DOHH2 (cell line): Measurements from ENCODE around the gene COG6.
A peak's percentile ranks its signal among the peaks of the same experiment; 100 is the strongest.

Experiments used
- H3F3A ChIP-seq: fragments of 200-600 bp; sonication (generic), shearing (Covaris generic); 2 replicates; pipeline ENCODE4 v1.6.0; 2016; ENCODE audit warnings: antibody characterized with exemption, mild to moderate bottlenecking; ENCODE audit not compliant: control insufficient read depth, insufficient read depth
- H3K27ac ChIP-seq: fragments of 200-600 bp; sonication (generic); 2 replicates; pipeline ENCODE4 v1.5.1; 2014; ENCODE audit warnings: low read depth, mild to moderate bottlenecking, low read length, moderate library complexity
- H3K27me3 ChIP-seq: fragments of 200-600 bp; sonication (generic); 2 replicates; pipeline ENCODE4 v1.6.1; 2014; ENCODE audit warnings: mild to moderate bottlenecking, low read length, mixed read lengths; ENCODE audit not compliant: control insufficient read depth
- H3K36me3 ChIP-seq: fragments of 200-600 bp; sonication (generic); 2 replicates; pipeline ENCODE4 v1.6.1; 2014; ENCODE audit warnings: mild to moderate bottlenecking, low read length, moderate library complexity, mixed read lengths; ENCODE audit not compliant: control insufficient read depth
- H3K4me1 ChIP-seq: fragments of 200-600 bp; sonication (generic); 2 replicates; pipeline ENCODE4 v1.6.1; 2014; ENCODE audit warnings: mild to moderate bottlenecking, low read length, mixed read lengths; ENCODE audit not compliant: control insufficient read depth
- H3K4me2 ChIP-seq: fragments of 200-600 bp; sonication (generic); 2 replicates; pipeline ENCODE4 v1.6.0; 2014; ENCODE audit warnings: mild to moderate bottlenecking, low read length, moderate library complexity
- H3K4me3 ChIP-seq: fragments of 200-600 bp; sonication (generic); 2 replicates; pipeline ENCODE4 v1.5.1; 2014; ENCODE audit warnings: mild to moderate bottlenecking, low read length, mixed read lengths
- H3K79me2 ChIP-seq: fragments of 200-600 bp; sonication (generic); 2 replicates; pipeline ENCODE4 v1.6.1; 2014; ENCODE audit warnings: mild to moderate bottlenecking, low read length, mixed read lengths; ENCODE audit not compliant: control insufficient read depth
- H3K9me2 ChIP-seq: fragments of 200-600 bp; sonication (generic); replicated peaks from 2 replicates; pipeline ENCODE4 v1.6.1; 2014; ENCODE audit warnings: mild to moderate bottlenecking, low read length, mixed read lengths; ENCODE audit not compliant: control insufficient read depth
- H3K9me3 ChIP-seq: fragments of 200-600 bp; sonication (generic); 2 replicates; pipeline ENCODE4 v1.6.1; 2014; ENCODE audit warnings: antibody characterized with exemption, low read length, mixed read lengths; ENCODE audit not compliant: control insufficient read depth, insufficient read depth
- H4K20me1 ChIP-seq: fragments of 200-600 bp; sonication (generic); 2 replicates; pipeline ENCODE4 v1.6.0; 2014; ENCODE audit warnings: low read depth, mild to moderate bottlenecking, antibody characterized with exemption, low read length, moderate library complexity; ENCODE audit not compliant: control insufficient read depth, insufficient read depth
- EZH2phosphoT487 ChIP-seq: fragments of 200-600 bp; sonication (generic); IDR thresholded peaks from 2 replicates; pipeline ENCODE4 v1.6.1; 2017; ENCODE audit warnings: borderline replicate concordance, mild to moderate bottlenecking, antibody characterized with exemption, low read length, moderate library complexity, mixed read lengths
- TF ChIP-seq, protein P1 (sequence below): fragments of 200-600 bp; sonication (generic); IDR thresholded peaks from one replicate; pipeline ENCODE4 v1.5.1; 2014; ENCODE audit warnings: antibody characterized with exemption, mild to moderate bottlenecking, low read depth, low read length; ENCODE audit not compliant: poor library complexity, severe bottlenecking

The COG6 gene

DNA sequence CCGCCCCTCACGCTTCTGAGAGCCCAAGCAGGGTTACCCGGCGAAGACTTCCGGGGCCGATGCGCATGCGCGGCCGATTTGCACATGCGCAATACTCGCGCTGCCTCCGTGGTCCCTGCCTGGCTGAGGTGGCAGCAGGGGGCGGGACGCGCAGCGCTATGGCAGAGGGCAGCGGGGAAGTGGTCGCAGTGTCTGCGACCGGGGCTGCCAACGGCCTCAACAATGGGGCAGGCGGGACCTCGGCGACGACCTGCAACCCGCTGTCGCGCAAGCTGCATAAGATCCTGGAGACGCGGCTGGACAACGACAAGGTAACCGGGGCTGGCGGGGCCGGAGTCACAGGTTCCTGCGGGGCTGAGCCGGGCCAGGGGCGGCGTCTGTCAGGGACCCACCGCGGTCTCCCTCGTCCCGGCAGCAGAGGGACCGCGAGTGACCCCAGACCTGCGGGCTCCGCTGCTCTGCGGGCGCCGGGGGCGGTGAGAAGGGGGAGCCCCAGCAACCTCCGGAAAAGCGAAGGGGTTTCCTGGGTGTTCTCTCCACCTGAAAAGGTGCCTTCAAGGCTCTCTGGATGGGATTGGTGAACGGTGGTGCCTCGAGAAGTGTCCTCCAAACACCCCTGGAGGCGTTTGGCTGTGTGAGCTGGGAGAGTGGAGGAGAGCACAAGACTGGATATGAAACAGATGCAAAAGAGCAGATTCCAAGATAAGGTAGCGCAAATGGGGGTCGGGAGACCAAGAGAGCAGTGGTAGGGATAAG is at the start of gene COG6:
Gene COG6, plus strand, starts transcription at position 94 of the 756 bp plus-strand sequence. Its CDS starts 65 bp downstream, at position 159.
- Histone ChIP-seq H3K9me2 (no peaks in the 10 kb centered on the region), H3K4me3 (peak within 1 kb of the TSS; percentile 96), H3F3A (no peaks in the 10 kb centered on the region), H3K27me3 (no peaks in the 10 kb centered on the region), H4K20me1 (no peaks in the 10 kb centered on the region), H3K27ac (no peak within 1 kb of the TSS), H3K4me2 (peak within 1 kb of the TSS; percentile 99), H3K4me1 (peaks cover 17% of the 10 kb centered on the region), H3K9me3 (no peaks in the 10 kb centered on the region), H3K36me3 (peaks cover 4% of the 10 kb centered on the region; the same call in 1 of the 2 replicates), H3K79me2 (peaks cover 14% of the 10 kb centered on the region)
- TF ChIP-seq, protein P1, sequence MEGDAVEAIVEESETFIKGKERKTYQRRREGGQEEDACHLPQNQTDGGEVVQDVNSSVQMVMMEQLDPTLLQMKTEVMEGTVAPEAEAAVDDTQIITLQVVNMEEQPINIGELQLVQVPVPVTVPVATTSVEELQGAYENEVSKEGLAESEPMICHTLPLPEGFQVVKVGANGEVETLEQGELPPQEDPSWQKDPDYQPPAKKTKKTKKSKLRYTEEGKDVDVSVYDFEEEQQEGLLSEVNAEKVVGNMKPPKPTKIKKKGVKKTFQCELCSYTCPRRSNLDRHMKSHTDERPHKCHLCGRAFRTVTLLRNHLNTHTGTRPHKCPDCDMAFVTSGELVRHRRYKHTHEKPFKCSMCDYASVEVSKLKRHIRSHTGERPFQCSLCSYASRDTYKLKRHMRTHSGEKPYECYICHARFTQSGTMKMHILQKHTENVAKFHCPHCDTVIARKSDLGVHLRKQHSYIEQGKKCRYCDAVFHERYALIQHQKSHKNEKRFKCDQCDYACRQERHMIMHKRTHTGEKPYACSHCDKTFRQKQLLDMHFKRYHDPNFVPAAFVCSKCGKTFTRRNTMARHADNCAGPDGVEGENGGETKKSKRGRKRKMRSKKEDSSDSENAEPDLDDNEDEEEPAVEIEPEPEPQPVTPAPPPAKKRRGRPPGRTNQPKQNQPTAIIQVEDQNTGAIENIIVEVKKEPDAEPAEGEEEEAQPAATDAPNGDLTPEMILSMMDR: peak; percentile 17
- no peak for TF ChIP-seq EZH2phosphoT487

DNA sequence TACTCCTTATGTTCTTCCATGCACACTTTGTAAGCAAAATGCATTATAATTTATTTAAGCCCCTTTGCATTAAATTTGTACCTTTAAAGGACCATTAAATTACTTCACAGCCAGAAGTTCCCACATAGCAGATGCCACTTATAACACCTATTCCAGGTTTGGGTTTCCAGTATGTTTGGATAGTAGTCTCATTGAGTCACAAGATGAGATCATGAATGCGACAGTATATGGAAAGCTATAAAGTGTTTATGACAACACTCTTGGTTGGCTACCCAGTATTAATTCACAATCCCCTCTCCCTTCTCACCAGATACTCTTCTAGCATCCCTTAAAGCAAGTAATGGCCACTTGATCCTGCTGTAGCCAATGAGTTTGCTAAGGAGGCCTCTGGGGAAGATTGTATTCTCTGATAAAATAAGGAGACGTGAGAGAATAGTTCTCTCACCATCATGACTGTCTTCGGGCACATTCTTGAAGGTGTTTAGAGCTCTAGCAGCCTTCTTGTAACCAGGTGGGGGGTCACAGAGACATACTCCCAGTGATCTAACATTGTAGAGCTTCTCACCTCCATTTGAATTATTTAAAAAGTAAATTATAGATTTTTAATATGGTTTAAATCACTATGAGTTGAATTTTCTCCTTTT is 49.7 kb upstream of the COG6 start:
- H3K36me3 ChIP-seq: peaks cover 4% of the 10 kb centered on the region
- peaks cover 12% of the 10 kb centered on the region for H3F3A ChIP-seq
- H3K4me2 ChIP-seq: no peak overlapping the region
- no peak overlapping the region for H3K4me3 ChIP-seq
- no peaks in the 10 kb centered on the region for H4K20me1 ChIP-seq
- TF ChIP-seq, protein P1: no peak
- TF ChIP-seq EZH2phosphoT487: no peak
- H3K9me3 ChIP-seq: no peaks in the 10 kb centered on the region
- no peaks in the 10 kb centered on the region for H3K9me2 ChIP-seq
- H3K79me2 ChIP-seq: peaks cover 20% of the 10 kb centered on the region
- H3K27ac ChIP-seq: no peak overlapping the region
- H3K27me3 ChIP-seq: no peaks in the 10 kb centered on the region
- H3K4me1 ChIP-seq: peaks cover 17% of the 10 kb centered on the region

DNA sequence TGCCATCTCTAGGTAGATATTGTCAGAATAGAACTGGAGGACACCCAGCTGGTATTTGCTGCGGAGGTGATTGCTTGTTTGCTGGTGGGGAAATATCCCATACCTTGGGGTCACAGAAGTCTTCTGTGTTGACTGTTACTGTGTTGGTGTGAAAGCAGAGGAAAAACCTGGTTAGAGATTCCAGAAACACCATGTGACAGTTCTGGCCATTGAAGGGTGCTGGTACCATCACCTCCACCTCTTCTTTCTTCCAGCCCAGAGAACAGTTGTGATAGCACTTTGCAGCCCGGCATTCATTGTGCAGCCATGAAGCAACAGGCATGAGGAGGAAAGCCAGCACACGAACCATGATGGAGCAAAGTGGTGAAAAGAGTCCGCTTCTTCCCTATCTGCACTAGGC is 47.6 kb upstream of the COG6 start:
- Histone ChIP-seq H3K4me3 (no peak overlapping the region), H3K9me3 (no peaks in the 10 kb centered on the region), H3K36me3 (no peaks in the 10 kb centered on the region), H4K20me1 (no peaks in the 10 kb centered on the region), H3K4me1 (peaks cover 11% of the 10 kb centered on the region), H3K4me2 (no peak overlapping the region), H3K27me3 (no peaks in the 10 kb centered on the region), H3K79me2 (no peaks in the 10 kb centered on the region; the same call in 1 of the 2 replicates), H3K27ac (no peak overlapping the region), H3K9me2 (no peaks in the 10 kb centered on the region), H3F3A (peaks cover 8% of the 10 kb centered on the region; the same call in 1 of the 2 replicates)
- TF ChIP-seq EZH2phosphoT487: no peak
- TF ChIP-seq, protein P1: no peak
